CD4-positive, alpha-beta T cell treated with Interleukin-17A for 4 hours (primary cell): ENCODE measurements around the gene DNAJC12.
A peak's percentile ranks its signal among the peaks of the same experiment; 100 is the strongest.
"Not testable (repeated sequence)": the region's sequence is repeated elsewhere in the genome, so short reads cannot be mapped to it uniquely, and the experiment has no call there.

Experiments
- DNase-seq: peaks from one replicate; pipeline ENCODE4 v3.0.0-alpha.2; 2020; ENCODE audit warnings: mixed read lengths

Gene DNAJC12

GRCh38 chr10:67837541-67838314 lies at the start of gene DNAJC12:
DNAJC12 (minus strand) TSS chr10:67838188; CDS start chr10:67838011, 177 bp downstream.
- DNase-seq, result no peak

- peak; percentile 84 for DNase-seq
These were observed 47.1 kb upstream of the DNAJC12 start for GRCh38 chr10:67884842-67885670.

- DNase-seq, result peak; percentile 96
These were observed 46.4 kb upstream of the DNAJC12 start, which contains the start of gene SIRT1 for GRCh38 chr10:67884313-67884841. SIRT1 (plus strand) TSS chr10:67884656; CDS start chr10:67884722, 66 bp downstream.

GRCh38 chr10:67883710-67884312 lies 45.8 kb upstream of the DNAJC12 start:
- DNase-seq, result no peak

- DNase-seq, result no peak
These were observed 40.1 kb upstream of the DNAJC12 start for GRCh38 chr10:67878133-67878532.

GRCh38 chr10:67877421-67877820 lies 39.4 kb upstream of the DNAJC12 start:
- DNase-seq, result not testable (repeated sequence)

GRCh38 chr10:67875340-67876238 lies 37.6 kb upstream of the DNAJC12 start:
- DNase-seq, result no peak

- no peak for DNase-seq
These were observed 32.0 kb upstream of the DNAJC12 start for GRCh38 chr10:67869996-67870395.

- DNase-seq, result no peak
These were observed 30.1 kb upstream of the DNAJC12 start for GRCh38 chr10:67868132-67868531.

- DNase-seq, result no peak
These were observed 26.8 kb upstream of the DNAJC12 start for GRCh38 chr10:67864607-67865371.

GRCh38 chr10:67863094-67863493 lies 25.1 kb upstream of the DNAJC12 start:
- DNase-seq, result no peak

GRCh38 chr10:67861750-67862432 lies 23.9 kb upstream of the DNAJC12 start:
- DNase-seq, result no peak

GRCh38 chr10:67858971-67859370 lies 21.0 kb upstream of the DNAJC12 start:
- DNase-seq, result no peak

- DNase-seq, result no peak
These were observed 15.5 kb upstream of the DNAJC12 start for GRCh38 chr10:67853512-67853911.

GRCh38 chr10:67852761-67853160 lies 14.8 kb upstream of the DNAJC12 start:
- no peak for DNase-seq

- no peak for DNase-seq
These were observed 13.2 kb upstream of the DNAJC12 start for GRCh38 chr10:67851186-67851585.

- DNase-seq, result peak; percentile 96
These were observed 11.5 kb upstream of the DNAJC12 start for GRCh38 chr10:67849331-67850011.

GRCh38 chr10:67843284-67843683 lies 5.3 kb upstream of the DNAJC12 start:
- no peak for DNase-seq

- DNase-seq, result no peak
These were observed 3.7 kb upstream of the DNAJC12 start for GRCh38 chr10:67841737-67842136.

- DNase-seq, result no peak
These were observed 2.0 kb upstream of the DNAJC12 start for GRCh38 chr10:67839951-67840350.
